SK-N-MC (cell line): ENCODE results near the gene BAG3.
"Not testable (repeated sequence)": the region's sequence is repeated elsewhere in the genome, so short reads cannot be mapped to it uniquely, and the experiment has no call there.

Experiments used
- DNase-seq: peaks from one replicate; pipeline ENCODE4 v3.0.0-alpha.2; 2011; ENCODE audit warnings: low read depth, low spot score
- H3K27ac ChIP-seq: fragments of 200-600 bp; sonication (generic); 2 replicates; pipeline ENCODE4 v1.5.1; 2016; ENCODE audit warnings: mixed run types
- H3K36me3 ChIP-seq: fragments of 200-600 bp; sonication (generic); 2 replicates; pipeline ENCODE4 v1.6.1; 2017; ENCODE audit warnings: antibody characterized with exemption, low read length, mixed read lengths; ENCODE audit not compliant: insufficient read depth
- H3K4me3 ChIP-seq: fragments of 200-600 bp; sonication (generic); 2 replicates; pipeline ENCODE4 v1.5.1; 2016
- H3K9ac ChIP-seq: fragments of 200-600 bp; sonication (generic); 2 replicates; pipeline ENCODE4 v1.8.0; 2017; ENCODE audit warnings: mixed run types, mixed read lengths; ENCODE audit not compliant: insufficient read length
- H3K9me3 ChIP-seq: fragments of 200-600 bp; sonication (generic); 2 replicates; pipeline ENCODE4 v1.6.1; 2017; ENCODE audit warnings: low read depth, mild to moderate bottlenecking, antibody characterized with exemption, low read length, moderate library complexity, mixed read lengths
- EZH2 ChIP-seq: fragments of 200-600 bp; sonication (generic); IDR thresholded peaks from one replicate; pipeline ENCODE4 v1.6.1; 2017; ENCODE audit warnings: antibody characterized with exemption
- FOXP2 ChIP-seq: optimal IDR thresholded peaks from 2 replicates; pipeline ENCODE3; 2011; ENCODE audit warnings: mild to moderate bottlenecking, moderate library complexity; ENCODE audit not compliant: insufficient read depth; ENCODE audit errors: extremely low read length, control extremely low read depth
- POLR2AphosphoS5 ChIP-seq: IDR thresholded peaks from 2 replicates; pipeline ENCODE4 v1.6.1; 2012; ENCODE audit warnings: mild to moderate bottlenecking, low read depth, low read length, borderline replicate concordance

BAG3 gene

DNA sequence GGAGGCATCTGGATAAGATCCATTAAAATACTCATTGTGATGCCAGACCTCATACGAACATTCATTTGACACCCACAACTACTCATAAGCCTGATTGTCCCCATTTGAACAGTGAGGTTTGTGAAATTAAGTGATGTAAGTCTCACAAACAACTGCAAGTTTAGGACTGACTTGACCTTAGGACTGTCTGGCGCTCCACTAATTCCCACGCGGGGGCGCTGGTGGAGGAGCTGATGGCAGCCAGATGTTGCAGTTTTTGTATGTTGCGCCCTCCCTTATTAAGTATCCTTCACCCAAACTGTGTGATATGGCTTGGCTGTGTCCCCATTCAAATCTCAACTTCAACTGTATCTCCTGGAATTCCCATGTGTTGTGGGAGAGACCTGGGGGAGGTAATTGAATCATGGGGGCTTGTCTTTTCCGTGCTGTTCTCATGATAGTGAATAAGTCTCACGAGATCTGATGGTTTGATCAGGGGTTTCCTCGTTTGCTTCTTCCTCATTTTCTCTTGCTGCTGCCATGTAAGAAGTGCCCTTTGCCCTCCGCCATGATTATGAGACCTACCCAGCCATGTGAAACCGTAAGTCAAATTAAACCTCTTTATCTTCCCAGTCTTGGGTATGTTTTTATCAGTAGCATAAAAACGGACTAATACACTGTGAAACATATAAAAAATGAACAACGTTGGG lies 34.2 kb upstream of the BAG3 start:
- TF ChIP-seq FOXP2 (no peak), EZH2 (no peak), POLR2AphosphoS5 (no peak)
- Histone ChIP-seq H3K4me3 (no peak overlapping the region), H3K36me3 (no peaks in the 10 kb centered on the region), H3K9me3 (no peaks in the 10 kb centered on the region), H3K9ac (no peak overlapping the region), H3K27ac (no peak overlapping the region)
- no peak for DNase-seq

DNA sequence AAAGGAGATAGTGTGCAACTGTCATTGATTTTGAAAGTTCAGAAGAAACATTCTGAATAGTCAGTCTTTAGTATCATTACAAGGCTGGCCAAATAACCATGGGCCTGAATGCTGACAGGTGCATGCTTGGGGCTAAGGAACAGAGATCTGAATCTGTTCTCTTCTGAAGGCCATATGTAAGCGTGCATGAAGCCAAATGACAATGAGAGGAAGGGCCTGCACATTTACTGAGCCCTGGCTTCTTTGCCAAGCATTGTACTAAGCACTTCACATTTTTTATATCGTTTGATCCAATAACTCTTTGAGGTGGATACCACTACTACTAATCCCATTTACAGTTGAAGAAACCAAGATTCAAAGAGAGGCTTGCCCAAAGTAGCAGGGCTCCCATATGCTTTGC lies 32.0 kb upstream of the BAG3 start:
- DNase-seq, result no peak
- H3K27ac ChIP-seq, result no peak overlapping the region
- H3K9ac ChIP-seq, result no peak overlapping the region
- no peak overlapping the region for H3K4me3 ChIP-seq
- no peaks in the 10 kb centered on the region for H3K9me3 ChIP-seq
- TF ChIP-seq FOXP2, result no peak
- no peak for TF ChIP-seq POLR2AphosphoS5
- no peaks in the 10 kb centered on the region for H3K36me3 ChIP-seq

DNA sequence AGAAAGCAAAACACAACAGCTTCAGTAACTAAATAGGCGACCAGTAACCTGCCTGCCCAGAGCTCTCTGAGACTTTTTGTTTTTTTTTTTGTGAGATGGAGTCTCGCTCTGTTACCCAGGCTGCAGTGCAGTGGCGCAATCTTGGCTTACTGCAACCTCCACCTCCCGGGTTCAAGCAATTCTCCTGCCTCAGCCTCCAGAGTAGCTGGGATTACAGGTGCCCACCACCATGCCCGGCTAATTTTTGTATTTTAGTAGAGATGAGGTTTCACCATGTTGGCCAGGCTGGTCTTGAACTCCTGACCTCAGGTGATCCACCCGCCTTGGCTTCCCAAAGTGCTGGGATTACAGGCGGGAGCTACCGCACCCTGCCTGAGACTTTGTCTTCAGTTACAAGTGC lies 31.4 kb upstream of the BAG3 start:
- not testable (repeated sequence) for H3K9ac ChIP-seq, H3K9me3 ChIP-seq, H3K27ac ChIP-seq, H3K36me3 ChIP-seq, DNase-seq
- peak overlapping the region; percentile 59 for H3K4me3 ChIP-seq

- H3K27ac ChIP-seq, result peak overlapping the region; percentile 70; the same call in 1 of the 2 replicates
- DNase-seq, result peak; percentile 75
- H3K9me3 ChIP-seq, result no peaks in the 10 kb centered on the region
- no peaks in the 10 kb centered on the region for H3K36me3 ChIP-seq
- no peak for TF ChIP-seq EZH2
- TF ChIP-seq POLR2AphosphoS5, result no peak
- peak overlapping the region; percentile 59 for H3K4me3 ChIP-seq
- no peak overlapping the region for H3K9ac ChIP-seq
Measured at GRCh38 chr10:119620241-119621077, 30.7 kb upstream of the BAG3 start.

DNA sequence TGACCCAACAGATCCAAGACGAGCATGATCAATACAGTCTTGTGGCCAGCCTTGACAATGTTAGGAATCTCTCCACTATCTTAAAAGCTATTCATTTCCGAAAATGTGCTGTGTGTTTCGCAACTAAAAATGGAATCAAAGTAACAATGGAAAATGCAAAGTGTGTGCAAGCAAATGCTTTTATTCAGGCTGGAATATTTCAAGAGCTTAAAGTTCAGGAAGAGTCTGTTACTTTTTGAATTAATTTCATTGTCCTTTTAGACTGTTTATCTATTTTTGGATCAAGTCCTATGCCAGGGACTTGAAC lies 30.1 kb upstream of the BAG3 start:
- Histone ChIP-seq H3K36me3 (no peaks in the 10 kb centered on the region), H3K27ac (no peak overlapping the region), H3K4me3 (peak overlapping the region; percentile 59), H3K9me3 (no peaks in the 10 kb centered on the region), H3K9ac (no peak overlapping the region)
- DNase-seq, result peak; percentile 57
- TF ChIP-seq POLR2AphosphoS5, result no peak
- TF ChIP-seq FOXP2, result no peak
- TF ChIP-seq EZH2, result no peak

DNA sequence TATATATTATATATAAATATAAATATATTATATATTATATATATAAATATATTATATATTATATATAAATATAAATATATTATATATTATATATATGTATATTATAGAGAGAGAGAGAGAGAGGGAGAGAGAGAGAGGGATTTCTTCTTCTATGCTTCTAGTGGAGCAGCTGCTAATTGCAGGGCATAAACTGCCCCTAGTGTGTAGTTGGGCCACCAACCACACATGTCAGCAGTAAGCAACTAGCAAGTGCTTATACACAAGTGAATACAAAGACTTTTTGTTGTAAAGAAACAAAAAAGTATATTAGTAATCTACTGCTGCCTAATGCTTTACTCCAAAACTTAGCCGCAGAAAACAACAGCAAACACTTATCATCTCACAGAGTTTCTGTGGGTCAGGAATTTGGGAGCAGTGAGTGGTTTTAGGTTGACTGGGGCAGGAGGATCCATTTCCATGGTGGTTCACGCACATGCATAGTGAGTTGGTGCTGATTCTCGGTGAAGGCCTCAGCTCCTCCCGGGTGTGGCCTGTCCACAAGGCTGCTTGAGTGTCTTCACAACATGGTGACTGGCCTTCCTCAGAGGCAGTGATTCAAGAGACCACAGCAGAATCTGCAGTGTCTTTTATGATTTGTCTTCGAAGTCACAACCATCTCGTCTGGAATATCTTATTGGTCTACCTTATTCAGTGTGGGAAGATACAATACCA lies 25.5 kb upstream of the BAG3 start:
- Histone ChIP-seq H3K36me3 (no peaks in the 10 kb centered on the region), H3K27ac (no peak overlapping the region), H3K4me3 (no peak overlapping the region), H3K9ac (no peak overlapping the region), H3K9me3 (no peaks in the 10 kb centered on the region)
- no peak for DNase-seq
- TF ChIP-seq EZH2 (no peak), POLR2AphosphoS5 (no peak), FOXP2 (no peak)

GRCh38 chr10:119630300-119630699 lies 20.9 kb upstream of the BAG3 start:
- Histone ChIP-seq H3K4me3 (no peak overlapping the region), H3K36me3 (no peaks in the 10 kb centered on the region), H3K27ac (no peak overlapping the region), H3K9ac (no peak overlapping the region), H3K9me3 (no peaks in the 10 kb centered on the region)
- DNase-seq, result no peak
- TF ChIP-seq POLR2AphosphoS5 (no peak), FOXP2 (no peak), EZH2 (no peak)

GRCh38 chr10:119633538-119634218 lies 17.5 kb upstream of the BAG3 start:
- TF ChIP-seq FOXP2, result no peak
- no peak for TF ChIP-seq POLR2AphosphoS5
- no peak for TF ChIP-seq EZH2
- 0 out of 2 replicates have a peak overlapping the region, but pooled peaks have one; percentile 36 for H3K27ac ChIP-seq
- no peak overlapping the region for H3K9ac ChIP-seq

More at GRCh38 chr10:119633538-119634218, 17.5 kb upstream of the BAG3 start:
- no peak overlapping the region for H3K4me3 ChIP-seq
- no peaks in the 10 kb centered on the region for H3K36me3 ChIP-seq
- H3K9me3 ChIP-seq, result no peaks in the 10 kb centered on the region
- DNase-seq, result no peak
